IMR-90 (cell line): ENCODE data around the gene SEZ6L.

Source experiments
- CEBPB ChIP-seq: IDR thresholded peaks from 2 replicates; pipeline ENCODE4 v1.6.1; 2012; ENCODE audit warnings: low read depth, low read length, improper control_type of control experiment
- CTCF ChIP-seq: conservative IDR thresholded peaks from 2 replicates; pipeline ENCODE4 v1.5.1; 2012; ENCODE audit warnings: mild to moderate bottlenecking, low read depth, low read length, improper control_type of control experiment
- FOS ChIP-seq: fragments of 150-350 bp; IDR thresholded peaks from 2 replicates; pipeline ENCODE4 v1.6.1; 2016; ENCODE audit warnings: low read depth, low read length
- POLR2A ChIP-seq: IDR thresholded peaks from 2 replicates; pipeline ENCODE4 v1.6.1; 2012; ENCODE audit warnings: mild to moderate bottlenecking, low read depth, low read length

GRCh38 chr22:26182723-26183122, 13.5 kb downstream of the SEZ6L start:
- no peak for TF ChIP-seq CTCF
- TF ChIP-seq POLR2A = no peak
- no peak for TF ChIP-seq FOS
- no peak for TF ChIP-seq CEBPB
